Caco-2 (cell line): ENCODE data around the gene RALGAPA2. TPM values are rescaled to one million over a fixed set of nuclear protein-coding genes. Genes with fewer than 3 reads are reported as not detected.

Source experiments
- BruUV-seq: library from RNA; stranded (reverse); fragments of 400-500 nt; replicated peaks from 2 replicates; lab custom pipeline; 2021; lab: Mats Ljungman, UMichigan
- CTCF ChIA-PET: fragments of 300-600 bp; sonication (Branson Sonifier 250); formaldehyde crosslinking; loops from one replicate; lab custom pipeline; 2022; ENCODE audit warnings: antibody characterized with exemption; lab: Charles Lee
- POLR2A ChIA-PET: fragments of 300-600 bp; sonication (Branson Sonifier 250); formaldehyde crosslinking; loops from one replicate; lab custom pipeline; 2022; ENCODE audit warnings: antibody characterized with exemption; lab: Charles Lee
- DNase-seq, 2 experiments: peaks; one replicate each; pipeline versions ENCODE4 v3.0.0 to v3.0.0-alpha.2; 2020 to 2022
- H3K27me3 ChIP-seq: replicated peaks from 2 replicates; pipeline ENCODE4 v1.6.0; 2011; ENCODE audit warnings: low read length; ENCODE audit not compliant: control insufficient read depth, insufficient read depth
- H3K36me3 ChIP-seq: 2 replicates; pipeline ENCODE4 v1.5.1; 2011; ENCODE audit warnings: low read length; ENCODE audit not compliant: control insufficient read depth, insufficient read depth
- H3K4me1 ChIP-seq: fragments of 250-450 bp; sonication (Bioruptor Pico); 2 replicates; pipeline ENCODE4 v1.5.1; 2020; ENCODE audit warnings: mild to moderate bottlenecking
- H3K4me3 ChIP-seq: 2 replicates; pipeline ENCODE4 v1.5.1; 2011; ENCODE audit warnings: low read depth, mild to moderate bottlenecking, control low read depth, low read length
- H3K9me3 ChIP-seq: fragments of 250-450 bp; sonication (Bioruptor Pico); 2 replicates; pipeline ENCODE4 v1.5.1; 2020; ENCODE audit warnings: mild to moderate bottlenecking, moderate library complexity
- H3K27ac Mint-ChIP-seq: one replicate; pipeline ENCODE4 v1.8.0; 2022; ENCODE audit warnings: mixed read lengths; ENCODE audit not compliant: unreplicated experiment
- H3K27me3 Mint-ChIP-seq: one replicate; pipeline ENCODE4 v1.8.0; 2022; ENCODE audit warnings: mixed read lengths; ENCODE audit not compliant: insufficient read depth, unreplicated experiment
- H3K36me3 Mint-ChIP-seq: one replicate; pipeline ENCODE4 v1.8.0; 2022; ENCODE audit warnings: mild to moderate bottlenecking, mixed read lengths; ENCODE audit not compliant: insufficient read depth, unreplicated experiment
- H3K4me1 Mint-ChIP-seq: one replicate; pipeline ENCODE4 v1.8.0; 2022; ENCODE audit warnings: low read depth, mixed read lengths; ENCODE audit not compliant: unreplicated experiment
- H3K4me3 Mint-ChIP-seq: one replicate; pipeline ENCODE4 v1.8.0; 2022; ENCODE audit warnings: mild to moderate bottlenecking, moderate library complexity, mixed read lengths; ENCODE audit not compliant: unreplicated experiment
- H3K9me3 Mint-ChIP-seq: one replicate; pipeline ENCODE4 v1.8.0; 2022; ENCODE audit warnings: mixed read lengths; ENCODE audit not compliant: unreplicated experiment
- intact Hi-C: fragments of 100-400 bp; cut with micrococcal nuclease; formaldehyde crosslinking; loops from one replicate; pipeline ENCODE4 v1.10.0; 2022; ENCODE audit not compliant: unreplicated experiment
- total RNA-seq: library from RNA; stranded (reverse); gene quantifications from 2 replicates; pipeline ENCODE4 v1.2.3, GENCODE V29; 2022
- TF ChIP-seq, protein P1 (sequence below), 2 experiments: fragments of 200-600 bp in 1 of 2; IDR thresholded peaks; 1 replicate in 1 of 2; 2 replicates in 1 of 2; pipeline versions ENCODE4 v1.5.1 to v1.8.0; 2011 to 2022; ENCODE audit warnings: antibody characterized with exemption in 1 of 2, control low read depth in 1 of 2, inconsistent platforms in 1 of 2, low read depth in 1 of 2, low read length in 1 of 2, mild to moderate bottlenecking in 1 of 2, moderate library complexity in 1 of 2; ENCODE audit not compliant: insufficient read depth in 1 of 2, severe bottlenecking in 1 of 2, unreplicated experiment in 1 of 2

RALGAPA2 gene
- total RNA-seq, 1 experiment from 2014 or later, result 17.3 TPM

DNA sequence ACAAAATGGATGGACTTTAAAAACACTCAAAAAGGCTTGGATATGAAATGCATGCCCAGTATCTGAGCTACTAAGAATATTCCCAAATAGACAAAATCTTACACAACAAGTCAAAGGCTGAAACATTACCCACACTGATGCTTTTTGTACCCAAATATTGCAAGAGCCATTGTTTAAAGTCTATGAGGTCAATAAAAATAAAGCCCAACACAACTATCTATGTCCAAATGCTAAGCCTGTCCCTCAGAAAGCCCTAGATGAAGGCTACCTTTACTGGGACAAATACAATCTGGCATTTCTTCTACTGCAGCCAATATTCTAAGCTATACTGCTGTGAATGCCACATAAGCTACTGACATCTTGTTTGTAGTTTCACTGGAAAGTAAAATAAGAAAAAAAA is 54.3 kb downstream of the RALGAPA2 start:
- H3K4me1 ChIP-seq, result no peaks in the 10 kb centered on the region
- TF ChIP-seq, protein P1, sequence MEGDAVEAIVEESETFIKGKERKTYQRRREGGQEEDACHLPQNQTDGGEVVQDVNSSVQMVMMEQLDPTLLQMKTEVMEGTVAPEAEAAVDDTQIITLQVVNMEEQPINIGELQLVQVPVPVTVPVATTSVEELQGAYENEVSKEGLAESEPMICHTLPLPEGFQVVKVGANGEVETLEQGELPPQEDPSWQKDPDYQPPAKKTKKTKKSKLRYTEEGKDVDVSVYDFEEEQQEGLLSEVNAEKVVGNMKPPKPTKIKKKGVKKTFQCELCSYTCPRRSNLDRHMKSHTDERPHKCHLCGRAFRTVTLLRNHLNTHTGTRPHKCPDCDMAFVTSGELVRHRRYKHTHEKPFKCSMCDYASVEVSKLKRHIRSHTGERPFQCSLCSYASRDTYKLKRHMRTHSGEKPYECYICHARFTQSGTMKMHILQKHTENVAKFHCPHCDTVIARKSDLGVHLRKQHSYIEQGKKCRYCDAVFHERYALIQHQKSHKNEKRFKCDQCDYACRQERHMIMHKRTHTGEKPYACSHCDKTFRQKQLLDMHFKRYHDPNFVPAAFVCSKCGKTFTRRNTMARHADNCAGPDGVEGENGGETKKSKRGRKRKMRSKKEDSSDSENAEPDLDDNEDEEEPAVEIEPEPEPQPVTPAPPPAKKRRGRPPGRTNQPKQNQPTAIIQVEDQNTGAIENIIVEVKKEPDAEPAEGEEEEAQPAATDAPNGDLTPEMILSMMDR (IDR thresholded peaks at IDR 0.05; ENCODE audit: insufficient read depth in 1 of 2, low read depth in 1 of 2, low read length in 1 of 2, severe bottlenecking in 1 of 2, unreplicated experiment in 1 of 2), result no peak
- DNase-seq, result no peak
- H3K36me3 Mint-ChIP-seq, result no peaks in the 10 kb centered on the region
- H3K36me3 ChIP-seq, result no peaks in the 10 kb centered on the region
- no peaks in the 10 kb centered on the region for H3K9me3 ChIP-seq
- no peaks in the 10 kb centered on the region for H3K9me3 Mint-ChIP-seq
- BruUV-seq, result no TSS peak
- no peaks in the 10 kb centered on the region for H3K27me3 Mint-ChIP-seq
- intact Hi-C loops, result no loop called here
- no peaks in the 10 kb centered on the region for H3K4me1 Mint-ChIP-seq
- no peak overlapping the region for H3K4me3 Mint-ChIP-seq
- no peaks in the 10 kb centered on the region for H3K27me3 ChIP-seq
- H3K4me3 ChIP-seq, result no peak overlapping the region
- ChIA-PET CTCF (interaction anchor here (0.6 kb wide), 1 partner anchor 13 kb away, joined by 5 read pairs; no protein-coding TSS in a partner anchor), POLR2A (no interaction called here)
- no peak overlapping the region for H3K27ac Mint-ChIP-seq

DNA sequence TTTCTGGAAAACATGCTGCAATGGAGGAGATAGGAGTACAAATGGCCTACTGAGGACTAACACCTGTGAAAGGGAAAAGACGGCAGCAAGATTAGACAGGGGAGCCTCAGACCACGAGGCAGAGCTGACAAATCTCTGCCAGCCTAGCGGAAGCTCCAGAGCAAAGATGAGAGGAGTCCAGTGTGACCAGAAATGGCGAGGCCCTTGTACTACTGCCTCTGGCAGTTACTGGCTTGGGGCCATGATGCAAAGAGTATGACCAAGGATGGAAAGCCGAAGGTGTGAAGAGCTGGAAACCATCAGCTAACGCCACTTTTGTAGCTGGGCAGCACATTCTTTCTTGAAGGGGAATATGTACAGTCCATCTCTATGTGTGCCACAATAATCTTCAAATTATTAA is 55.4 kb downstream of the RALGAPA2 start:
- TF ChIP-seq, protein P1 (IDR thresholded peaks at IDR 0.05; ENCODE audit: insufficient read depth in 1 of 2, low read depth in 1 of 2, low read length in 1 of 2, severe bottlenecking in 1 of 2, unreplicated experiment in 1 of 2), result no peak
- Mint-ChIP-seq H3K9me3 (no peaks in the 10 kb centered on the region), H3K4me1 (no peaks in the 10 kb centered on the region), H3K27ac (no peak overlapping the region), H3K4me3 (no peak overlapping the region), H3K36me3 (no peaks in the 10 kb centered on the region), H3K27me3 (no peaks in the 10 kb centered on the region)
- ChIA-PET CTCF (no interaction called here), POLR2A (no interaction called here)
- no TSS peak for BruUV-seq
- intact Hi-C loops, result no loop called here
- Histone ChIP-seq H3K9me3 (no peaks in the 10 kb centered on the region), H3K36me3 (no peaks in the 10 kb centered on the region), H3K4me1 (no peaks in the 10 kb centered on the region), H3K27me3 (no peaks in the 10 kb centered on the region), H3K4me3 (no peak overlapping the region)
- no peak for DNase-seq

DNA sequence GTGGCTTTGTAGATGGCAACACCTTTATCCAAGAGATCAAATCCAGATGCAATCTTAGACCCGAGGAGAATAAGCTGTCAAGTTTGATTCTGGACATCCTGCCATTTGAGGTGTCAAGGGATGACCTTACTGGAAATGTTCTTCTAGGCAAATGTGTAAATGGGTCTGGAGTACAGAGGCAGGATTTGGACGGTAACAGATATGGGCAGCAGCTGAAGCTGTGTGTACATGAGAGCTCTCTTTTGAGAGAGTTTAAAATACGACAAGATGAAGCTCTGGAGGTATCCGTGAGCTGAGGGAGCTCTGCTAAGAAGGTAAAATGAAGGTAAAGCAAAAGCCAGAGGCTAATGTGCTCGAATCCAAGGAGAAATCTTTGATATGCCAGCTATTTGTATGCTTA is 56.6 kb downstream of the RALGAPA2 start:
- H3K4me3 Mint-ChIP-seq, result no peak overlapping the region
- H3K4me3 ChIP-seq, result no peak overlapping the region
- no peaks in the 10 kb centered on the region for H3K9me3 ChIP-seq
- no peaks in the 10 kb centered on the region for H3K36me3 Mint-ChIP-seq
- intact Hi-C loops, result no loop called here
- H3K36me3 ChIP-seq, result no peaks in the 10 kb centered on the region
- H3K27me3 ChIP-seq, result no peaks in the 10 kb centered on the region
- TF ChIP-seq, protein P1 (IDR thresholded peaks at IDR 0.05; ENCODE audit: insufficient read depth in 1 of 2, low read depth in 1 of 2, low read length in 1 of 2, severe bottlenecking in 1 of 2, unreplicated experiment in 1 of 2), result no peak
- no peaks in the 10 kb centered on the region for H3K27me3 Mint-ChIP-seq
- POLR2A ChIA-PET, result no interaction called here
- CTCF ChIA-PET, result no interaction called here
- DNase-seq, result no peak
- no peaks in the 10 kb centered on the region for H3K4me1 ChIP-seq
- no TSS peak for BruUV-seq
- H3K4me1 Mint-ChIP-seq, result no peaks in the 10 kb centered on the region
- no peak overlapping the region for H3K27ac Mint-ChIP-seq
- no peaks in the 10 kb centered on the region for H3K9me3 Mint-ChIP-seq
